ENCODE measurements around the gene MCF2L.

MCF2L gene

DNA sequence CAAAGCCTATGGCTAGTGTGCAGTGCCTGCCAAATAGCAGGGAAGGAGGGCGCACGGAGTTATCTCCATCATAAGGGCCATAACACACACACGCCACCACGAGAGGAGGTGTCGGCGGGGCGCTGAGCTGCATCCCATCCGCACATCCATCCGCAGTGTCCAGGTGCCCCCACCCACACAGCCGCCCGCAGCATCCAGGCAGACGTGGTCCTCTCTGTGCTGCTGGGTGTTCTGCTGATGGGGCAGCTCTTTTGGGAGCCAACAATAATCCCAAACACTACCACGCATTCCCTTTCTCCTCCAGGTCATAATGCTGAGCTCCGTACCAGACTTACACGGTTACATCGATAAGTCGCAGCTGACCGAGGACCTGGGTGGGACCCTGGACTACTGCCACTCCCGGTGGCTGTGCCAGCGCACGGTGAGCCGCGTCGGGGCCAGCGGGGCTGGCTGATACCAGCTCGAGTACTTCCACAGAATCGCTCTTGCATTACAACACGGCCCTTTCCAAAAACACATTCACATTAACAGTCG is 95.1 kb downstream of the MCF2L start:
- Histone ChIP-seq H3K4me3 (ENCODE audit: low read depth, low read length) (no peak overlapping the region), H3K36me3 (no peaks in the 10 kb centered on the region), H3K9me3 (no peaks in the 10 kb centered on the region), H3K4me1 (no peaks in the 10 kb centered on the region), H3K27me3 (no peaks in the 10 kb centered on the region)
- DNase-seq: no peak
- no peak for TF ChIP-seq CTCF (IDR thresholded peaks at IDR 0.05; ENCODE audit: low read depth, low read length)

DNA sequence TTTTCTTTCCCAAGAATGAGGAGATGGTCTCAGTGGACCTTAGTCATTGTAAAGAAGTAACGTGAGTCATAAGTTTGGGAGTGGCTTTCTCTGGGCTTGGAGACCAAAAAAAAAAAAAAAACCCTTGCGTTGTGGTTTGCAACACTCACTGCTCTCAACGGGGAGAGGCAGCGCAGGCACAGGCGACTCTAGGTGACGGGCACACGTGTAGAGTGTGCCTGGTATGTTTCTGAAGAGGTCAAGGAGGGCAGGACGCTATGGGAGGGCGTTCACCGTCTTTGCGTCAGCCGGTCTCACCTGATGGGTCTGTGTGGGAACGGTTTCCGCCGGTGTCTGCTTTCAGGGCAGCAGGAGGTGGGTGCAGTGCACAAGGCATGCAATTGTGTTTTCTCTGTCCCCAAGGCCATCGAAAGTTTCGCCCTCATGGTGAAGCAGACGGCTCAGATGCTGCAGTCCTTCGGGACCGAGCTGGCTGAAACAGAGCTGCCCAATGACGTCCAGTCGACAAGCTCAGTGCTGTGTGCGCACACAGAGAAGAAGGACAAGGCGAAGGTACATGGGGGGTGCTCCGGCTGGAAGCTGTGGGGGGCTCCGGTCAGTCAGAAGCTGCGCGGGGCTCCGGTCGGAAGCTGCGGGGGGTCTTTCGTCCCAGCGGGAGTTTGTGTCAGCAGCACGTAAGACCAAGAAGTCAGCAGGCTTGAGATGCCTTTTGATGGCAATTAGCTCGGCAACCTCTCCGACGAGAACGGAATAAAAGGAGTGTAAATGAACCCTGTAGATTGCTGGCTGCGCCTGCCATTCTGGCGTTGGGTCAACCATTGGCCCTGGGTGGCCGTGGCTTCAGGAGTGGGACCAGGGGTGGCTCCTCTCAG is 95.8 kb downstream of the MCF2L start:
- H3K36me3 ChIP-seq: no peaks in the 10 kb centered on the region
- no peaks in the 10 kb centered on the region for H3K9me3 ChIP-seq
- no peak for TF ChIP-seq CTCF (IDR thresholded peaks at IDR 0.05; ENCODE audit: low read depth, low read length)
- no peak overlapping the region for H3K4me3 ChIP-seq (ENCODE audit: low read depth, low read length)
- no peaks in the 10 kb centered on the region for H3K27me3 ChIP-seq
- no peaks in the 10 kb centered on the region for H3K4me1 ChIP-seq
- no peak for DNase-seq

DNA sequence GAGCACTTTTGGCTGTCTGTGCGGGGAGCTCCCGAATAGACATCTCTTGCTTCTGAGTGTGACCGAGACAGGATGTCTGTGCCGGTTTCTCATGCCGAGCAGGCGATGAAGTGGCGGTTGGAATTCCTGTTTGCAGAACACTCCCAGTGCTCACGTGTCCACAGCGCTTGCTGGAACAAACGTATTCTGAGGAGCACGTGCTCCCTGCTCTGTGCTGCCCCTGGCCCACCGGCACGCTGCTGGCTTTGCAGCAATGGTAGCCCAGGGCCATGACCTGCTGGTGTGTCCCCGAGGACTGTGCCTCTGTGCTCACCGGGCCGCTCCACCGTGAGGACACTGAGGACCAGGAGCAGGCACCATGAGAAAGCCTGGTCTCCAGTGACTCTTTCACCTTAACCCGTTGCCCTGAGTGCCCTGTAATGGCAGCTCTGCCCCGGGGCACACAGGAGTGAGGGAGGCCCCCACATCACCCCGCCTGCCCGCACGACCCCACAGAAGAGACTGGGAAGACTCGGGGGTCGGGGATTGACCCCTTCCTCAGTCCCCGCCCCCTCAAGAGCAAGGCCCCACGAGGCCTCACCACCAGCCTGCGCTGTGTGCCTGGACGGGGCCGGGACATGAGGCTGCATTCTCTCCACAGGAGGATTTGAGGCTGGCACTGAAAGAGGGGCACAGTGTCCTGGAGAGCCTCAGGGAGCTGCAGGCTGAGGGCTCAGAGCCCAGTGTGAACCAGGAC is 96.6 kb downstream of the MCF2L start:
- no peak for DNase-seq

GRCh38 chr13:113066142-113066455 is 97.1 kb downstream of the MCF2L start:
- H3K4me3 ChIP-seq (ENCODE audit: low read depth, low read length): no peak overlapping the region
- H3K4me1 ChIP-seq: no peaks in the 10 kb centered on the region
- H3K9me3 ChIP-seq: no peaks in the 10 kb centered on the region
- H3K27me3 ChIP-seq: no peaks in the 10 kb centered on the region
- TF ChIP-seq CTCF (IDR thresholded peaks at IDR 0.05; ENCODE audit: low read depth, low read length): no peak
- H3K36me3 ChIP-seq: 0 out of 2 replicates have a peak, but pooled peaks cover 2% of the 10 kb centered on the region
- DNase-seq: no peak

More for the DNA sequence above, 96.6 kb downstream of the MCF2L start:
- Histone ChIP-seq H3K9me3 (no peaks in the 10 kb centered on the region), H3K27me3 (no peaks in the 10 kb centered on the region), H3K4me1 (no peaks in the 10 kb centered on the region), H3K36me3 (0 out of 2 replicates have a peak, but pooled peaks cover 2% of the 10 kb centered on the region), H3K4me3 (ENCODE audit: low read depth, low read length) (no peak overlapping the region)
- no peak for TF ChIP-seq CTCF (IDR thresholded peaks at IDR 0.05; ENCODE audit: low read depth, low read length)

- no peaks in the 10 kb centered on the region for H3K27me3 ChIP-seq
- no peaks in the 10 kb centered on the region; the same call in 1 of the 2 replicates for H3K4me1 ChIP-seq
- H3K36me3 ChIP-seq: 0 out of 2 replicates have a peak, but pooled peaks cover 2% of the 10 kb centered on the region
- H3K9me3 ChIP-seq: no peaks in the 10 kb centered on the region
- H3K4me3 ChIP-seq (ENCODE audit: low read depth, low read length): no peak overlapping the region
- TF ChIP-seq CTCF (IDR thresholded peaks at IDR 0.05; ENCODE audit: low read depth, low read length): no peak
- DNase-seq: no peak
Observed at GRCh38 chr13:113066746-113067145, 97.7 kb downstream of the MCF2L start.
